ENCODE measurements around the gene KCNA10. TPM values are rescaled to one million over a fixed set of nuclear protein-coding genes. Genes with fewer than 3 reads are reported as not detected.

The KCNA10 gene
- polyA plus RNA-seq, 1 donor (not counting 4 experiments of a cell fraction or from before 2014, with no cell fraction given) = not detected

- no peak overlapping the region for H2AFZ ChIP-seq (ENCODE audit: control insufficient read depth, low read length)
- H3K27ac ChIP-seq (ENCODE audit: control insufficient read depth, insufficient read depth, low read length) = no peak overlapping the region
- H3K9me3 ChIP-seq (ENCODE audit: control insufficient read depth, low read depth, low read length) = no peaks in the 10 kb centered on the region
- FAIRE-seq (no peak), DNase-seq (ENCODE audit: low read depth, low spot score) (no peak)
- dilution Hi-C loops (cut with MboI; ENCODE audit: extremely low pct_ligation_motif_present, low sequenced_read_pairs) = no loop called here
- H3K4me1 ChIP-seq (ENCODE audit: control insufficient read depth, extremely low read depth, insufficient read depth, low read length) = no peaks in the 10 kb centered on the region
- H3K4me3 ChIP-seq (ENCODE audit: control insufficient read depth in 2 of 3, extremely low read depth in 1 of 3, insufficient read depth in 2 of 3, low read depth in 1 of 3, low read length in 3 of 3) = no peak overlapping the region
- H3K27me3 ChIP-seq (ENCODE audit: control insufficient read depth, extremely low read depth, insufficient read depth, low read length) = no peaks in the 10 kb centered on the region
- H3K79me2 ChIP-seq (ENCODE audit: control insufficient read depth, insufficient read depth, low read length) = no peaks in the 10 kb centered on the region
- no peaks in the 10 kb centered on the region for H3K9me1 ChIP-seq (ENCODE audit: control insufficient read depth, extremely low read depth, insufficient read depth, low read length)
- no peaks in the 10 kb centered on the region for H3K36me3 ChIP-seq (ENCODE audit: control insufficient read depth in 2 of 2, extremely low read depth in 1 of 2, insufficient read depth in 2 of 2, low read length in 2 of 2)
- no peak overlapping the region for H3K9ac ChIP-seq (ENCODE audit: control insufficient read depth, extremely low read depth, insufficient read depth, low read length)
- TF ChIP-seq CTCF (optimal IDR thresholded peaks at IDR 0.05 in 1 of 3, IDR thresholded peaks at IDR 0.05 in 1 of 3, conservative IDR thresholded peaks at IDR 0.05 in 1 of 3; ENCODE audit: extremely low read depth in 1 of 3, insufficient read depth in 2 of 3, low read length in 3 of 3) (no peak), EZH2 (IDR thresholded peaks at IDR 0.05; ENCODE audit: low read length) (no peak)
- H3K4me2 ChIP-seq (ENCODE audit: control insufficient read depth, extremely low read depth, insufficient read depth, low read depth, low read length) = no peak overlapping the region
- H4K20me1 ChIP-seq (ENCODE audit: control insufficient read depth, extremely low read depth, insufficient read depth, low read length) = no peaks in the 10 kb centered on the region
Measured at GRCh38 chr1:110515891-110516290, 3.1 kb downstream of the KCNA10 start.

- Histone ChIP-seq H3K9me3 (ENCODE audit: control insufficient read depth, low read depth, low read length) (no peaks in the 10 kb centered on the region), H4K20me1 (ENCODE audit: control insufficient read depth, extremely low read depth, insufficient read depth, low read length) (no peaks in the 10 kb centered on the region), H3K4me2 (ENCODE audit: control insufficient read depth, extremely low read depth, insufficient read depth, low read depth, low read length) (no peak overlapping the region), H3K27me3 (ENCODE audit: control insufficient read depth, extremely low read depth, insufficient read depth, low read length) (no peaks in the 10 kb centered on the region), H3K27ac (ENCODE audit: control insufficient read depth, insufficient read depth, low read length) (no peak overlapping the region), H3K79me2 (ENCODE audit: control insufficient read depth, insufficient read depth, low read length) (no peaks in the 10 kb centered on the region), H3K36me3 (ENCODE audit: control insufficient read depth in 2 of 2, extremely low read depth in 1 of 2, insufficient read depth in 2 of 2, low read length in 2 of 2) (no peaks in the 10 kb centered on the region), H3K4me3 (ENCODE audit: control insufficient read depth in 2 of 3, extremely low read depth in 1 of 3, insufficient read depth in 2 of 3, low read depth in 1 of 3, low read length in 3 of 3) (no peak overlapping the region), H3K9ac (ENCODE audit: control insufficient read depth, extremely low read depth, insufficient read depth, low read length) (no peak overlapping the region), H2AFZ (ENCODE audit: control insufficient read depth, low read length) (no peak overlapping the region), H3K9me1 (ENCODE audit: control insufficient read depth, extremely low read depth, insufficient read depth, low read length) (no peaks in the 10 kb centered on the region), H3K4me1 (ENCODE audit: control insufficient read depth, extremely low read depth, insufficient read depth, low read length) (no peaks in the 10 kb centered on the region)
- dilution Hi-C loops (cut with MboI; ENCODE audit: extremely low pct_ligation_motif_present, low sequenced_read_pairs) = no loop called here
- FAIRE-seq (no peak), DNase-seq (ENCODE audit: low read depth, low spot score) (no peak)
- TF ChIP-seq CTCF (optimal IDR thresholded peaks at IDR 0.05 in 1 of 3, IDR thresholded peaks at IDR 0.05 in 1 of 3, conservative IDR thresholded peaks at IDR 0.05 in 1 of 3; ENCODE audit: extremely low read depth in 1 of 3, insufficient read depth in 2 of 3, low read length in 3 of 3) = no peak
- TF ChIP-seq EZH2 (IDR thresholded peaks at IDR 0.05; ENCODE audit: low read length) = no peak
Measured at GRCh38 chr1:110515041-110515440, 3.9 kb downstream of the KCNA10 start.

Measured in keratinocyte (primary cell).